ENCODE data around the gene EPGN. TPM values are rescaled to one million over a fixed set of nuclear protein-coding genes. Genes with fewer than 3 reads are reported as not detected.

The EPGN gene
- total RNA-seq, 1 donor from 2014 or later = 0.54 TPM

DNA sequence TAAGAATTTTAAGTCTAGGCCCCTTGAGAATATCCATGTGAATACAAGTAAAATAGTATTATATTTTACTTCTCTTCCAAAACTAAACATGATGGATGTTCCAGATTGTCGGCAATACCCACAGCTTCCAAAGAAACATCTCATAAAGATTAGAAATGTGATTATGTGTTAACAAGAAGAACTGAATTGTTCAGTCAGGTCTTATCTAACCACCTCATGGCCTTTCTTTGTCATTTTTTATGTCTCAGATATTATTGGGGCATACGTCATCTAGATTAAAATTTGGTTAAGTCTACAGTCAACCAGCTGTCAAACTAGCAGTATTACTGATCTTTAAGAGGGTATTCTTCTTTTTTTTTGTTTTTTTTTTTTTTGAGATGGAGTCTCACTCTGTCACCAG, 10.0 kb downstream of the EPGN start:
- Histone ChIP-seq H3K9me3 (ENCODE audit: insufficient read depth, low read depth, low read length) (no peaks in the 10 kb centered on the region), H3K9ac (ENCODE audit: low read length) (no peak overlapping the region), H3K4me2 (ENCODE audit: low read length) (no peak overlapping the region), H4K20me1 (ENCODE audit: insufficient read depth, low read length) (no peaks in the 10 kb centered on the region), H2AFZ (ENCODE audit: low read depth, low read length) (no peak overlapping the region), H3K4me3 (ENCODE audit: insufficient read depth, low read depth, low read length) (no peak overlapping the region), H3K79me2 (ENCODE audit: insufficient read depth, low read length) (no peaks in the 10 kb centered on the region), H3K4me1 (ENCODE audit: insufficient read depth, low read length) (peaks cover 4% of the 10 kb centered on the region), H3K27ac (ENCODE audit: low read depth, low read length) (no peak overlapping the region), H3K36me3 (ENCODE audit: insufficient read depth, low read length) (no peaks in the 10 kb centered on the region), H3K27me3 (ENCODE audit: insufficient read depth, low read length) (no peaks in the 10 kb centered on the region)
- Mint-ChIP-seq H3K36me3 (ENCODE audit: low read depth, unreplicated experiment) (no peaks in the 10 kb centered on the region), H3K27me3 (ENCODE audit: low read depth, unreplicated experiment) (peaks cover under 1% of the 10 kb centered on the region), H3K4me1 (ENCODE audit: low read depth, unreplicated experiment) (peaks cover 16% of the 10 kb centered on the region), H3K9me3 (ENCODE audit: unreplicated experiment) (no peaks in the 10 kb centered on the region), H3K27ac (ENCODE audit: unreplicated experiment) (no peak overlapping the region), H3K4me3 (ENCODE audit: unreplicated experiment) (no peak overlapping the region)
- no peak for TF ChIP-seq EZH2 (IDR thresholded peaks at IDR 0.05; ENCODE audit: insufficient read depth, low read length)
- no peak for TF ChIP-seq CTCF (IDR thresholded peaks at IDR 0.05; ENCODE audit: insufficient read depth, low read depth, low read length)
- no peak for DNase-seq (ENCODE audit: low read depth)
- FAIRE-seq = no peak

GRCh38 chr4:74319470-74319869, 11.2 kb downstream of the EPGN start:
- Histone ChIP-seq H3K27me3 (ENCODE audit: insufficient read depth, low read length) (no peaks in the 10 kb centered on the region), H4K20me1 (ENCODE audit: insufficient read depth, low read length) (no peaks in the 10 kb centered on the region), H3K36me3 (ENCODE audit: insufficient read depth, low read length) (no peaks in the 10 kb centered on the region), H3K4me1 (ENCODE audit: insufficient read depth, low read length) (peaks cover 4% of the 10 kb centered on the region), H3K9me3 (ENCODE audit: insufficient read depth, low read depth, low read length) (no peaks in the 10 kb centered on the region), H3K79me2 (ENCODE audit: insufficient read depth, low read length) (no peaks in the 10 kb centered on the region), H2AFZ (ENCODE audit: low read depth, low read length) (no peak overlapping the region), H3K4me2 (ENCODE audit: low read length) (no peak overlapping the region), H3K9ac (ENCODE audit: low read length) (no peak overlapping the region), H3K27ac (ENCODE audit: low read depth, low read length) (no peak overlapping the region), H3K4me3 (ENCODE audit: insufficient read depth, low read depth, low read length) (no peak overlapping the region)
- no peaks in the 10 kb centered on the region for H3K9me3 Mint-ChIP-seq (ENCODE audit: unreplicated experiment)
- no peak for FAIRE-seq
- peaks cover 6% of the 10 kb centered on the region for H3K27me3 Mint-ChIP-seq (ENCODE audit: low read depth, unreplicated experiment)
- no peak overlapping the region for H3K4me3 Mint-ChIP-seq (ENCODE audit: unreplicated experiment)
- peaks cover 16% of the 10 kb centered on the region for H3K4me1 Mint-ChIP-seq (ENCODE audit: low read depth, unreplicated experiment)
- peak; percentile 23 for DNase-seq (ENCODE audit: low read depth)
- no peak overlapping the region for H3K27ac Mint-ChIP-seq (ENCODE audit: unreplicated experiment)
- H3K36me3 Mint-ChIP-seq (ENCODE audit: low read depth, unreplicated experiment) = no peaks in the 10 kb centered on the region
- TF ChIP-seq CTCF (IDR thresholded peaks at IDR 0.05; ENCODE audit: insufficient read depth, low read depth, low read length) (no peak), EZH2 (IDR thresholded peaks at IDR 0.05; ENCODE audit: insufficient read depth, low read length) (no peak)

DNA sequence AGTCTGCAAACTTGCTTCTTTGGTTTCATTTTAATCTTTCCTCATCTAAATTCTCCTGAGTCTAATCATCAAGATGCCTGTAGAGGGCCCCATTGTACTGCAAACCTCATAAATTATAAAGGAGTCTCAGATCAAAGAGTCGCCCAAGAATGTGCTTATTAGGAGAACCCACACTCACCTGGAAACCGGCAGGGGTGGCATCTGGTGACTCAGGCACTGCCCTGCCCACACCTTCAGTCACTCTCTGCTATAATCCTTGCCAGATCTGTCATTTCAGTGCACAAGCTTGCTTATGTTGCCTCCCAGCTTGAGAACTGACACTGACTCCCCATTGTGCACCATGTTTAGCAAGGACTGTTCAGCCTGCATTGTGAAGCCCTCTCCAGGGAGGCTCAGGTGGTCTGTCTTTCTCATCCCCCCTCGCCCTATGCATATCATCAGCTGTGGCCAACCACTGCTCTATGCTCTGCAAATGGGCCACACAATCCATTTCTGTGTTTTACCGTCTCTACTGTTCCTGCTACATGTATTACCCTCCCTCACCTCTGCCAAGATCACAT, 12.4 kb downstream of the EPGN start:
- no peak overlapping the region for H3K27ac Mint-ChIP-seq (ENCODE audit: unreplicated experiment)

More for the DNA sequence above, 12.4 kb downstream of the EPGN start:
- TF ChIP-seq CTCF (IDR thresholded peaks at IDR 0.05; ENCODE audit: insufficient read depth, low read depth, low read length) = peak; percentile 68
- no peak for TF ChIP-seq EZH2 (IDR thresholded peaks at IDR 0.05; ENCODE audit: insufficient read depth, low read length)
- Histone ChIP-seq H3K79me2 (ENCODE audit: insufficient read depth, low read length) (no peaks in the 10 kb centered on the region), H3K36me3 (ENCODE audit: insufficient read depth, low read length) (no peaks in the 10 kb centered on the region), H3K9me3 (ENCODE audit: insufficient read depth, low read depth, low read length) (no peaks in the 10 kb centered on the region), H3K27me3 (ENCODE audit: insufficient read depth, low read length) (no peaks in the 10 kb centered on the region), H2AFZ (ENCODE audit: low read depth, low read length) (peak overlapping the region; percentile 42), H3K4me1 (ENCODE audit: insufficient read depth, low read length) (peaks cover 4% of the 10 kb centered on the region), H4K20me1 (ENCODE audit: insufficient read depth, low read length) (no peaks in the 10 kb centered on the region), H3K9ac (ENCODE audit: low read length) (no peak overlapping the region), H3K4me2 (ENCODE audit: low read length) (peak overlapping the region; percentile 52), H3K4me3 (ENCODE audit: insufficient read depth, low read depth, low read length) (no peak overlapping the region), H3K27ac (ENCODE audit: low read depth, low read length) (no peak overlapping the region)
- FAIRE-seq (peak; percentile 54), DNase-seq (ENCODE audit: low read depth) (peak; percentile 30)
- Mint-ChIP-seq H3K36me3 (ENCODE audit: low read depth, unreplicated experiment) (no peaks in the 10 kb centered on the region), H3K4me1 (ENCODE audit: low read depth, unreplicated experiment) (peaks cover 14% of the 10 kb centered on the region), H3K27me3 (ENCODE audit: low read depth, unreplicated experiment) (peaks cover 6% of the 10 kb centered on the region), H3K4me3 (ENCODE audit: unreplicated experiment) (no peak overlapping the region), H3K9me3 (ENCODE audit: unreplicated experiment) (no peaks in the 10 kb centered on the region)

Measured in astrocyte (in vitro differentiated cells and primary cell).